HPDE6-E6E7 (cell line): ENCODE results near the gene HAUS8.
"Not testable (repeated sequence)": the region's sequence is repeated elsewhere in the genome, so short reads cannot be mapped to it uniquely, and the experiment has no call there.

Experiments
- DNase-seq: peaks from one replicate; pipeline ENCODE4 v3.0.0; 2011; ENCODE audit warnings: missing footprints; ENCODE audit errors: extremely low spot score

The HAUS8 gene

DNA sequence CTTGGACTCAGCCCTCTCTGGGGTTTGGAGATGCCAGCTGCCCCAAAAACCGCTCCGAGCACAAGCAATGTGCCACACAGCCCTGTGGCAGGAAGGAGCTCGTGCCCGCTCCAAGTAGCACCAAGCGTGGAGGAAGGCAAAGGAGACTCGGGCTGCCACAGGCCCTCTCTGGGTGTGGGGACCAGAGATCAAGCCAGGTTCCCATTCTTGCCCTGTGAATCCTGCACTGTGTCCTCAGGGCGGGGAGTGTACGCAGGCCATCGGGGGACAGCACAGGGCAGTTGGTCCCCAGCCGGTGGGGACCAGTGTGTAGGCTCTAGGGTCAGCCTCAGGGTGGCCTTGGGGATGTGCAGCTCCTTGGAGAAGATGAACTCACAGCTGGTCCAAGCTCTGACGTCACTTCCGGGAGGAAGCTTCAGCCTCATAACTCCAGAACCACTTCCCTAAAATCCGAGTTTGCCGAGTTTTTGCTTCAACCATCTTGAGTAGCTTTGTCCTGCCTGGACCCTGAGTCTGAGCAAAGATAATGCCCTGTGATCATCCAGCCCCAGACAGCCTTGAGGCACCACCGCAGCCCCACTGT, 39.3 kb downstream of the HAUS8 start:
- DNase-seq = no peak

- no peak for DNase-seq
These were observed 43.5 kb downstream of the HAUS8 start for GRCh38 chr19:17031741-17032140.

GRCh38 chr19:17027535-17027975, 47.7 kb downstream of the HAUS8 start:
- DNase-seq = no peak

GRCh38 chr19:17026706-17027534, 48.3 kb downstream of the HAUS8 start, which contains the start of gene CPAMD8:
Gene CPAMD8 (minus strand): TSS chr19:17026810. CDS start chr19:17026642, 168 bp downstream.
- DNase-seq = no peak

DNA sequence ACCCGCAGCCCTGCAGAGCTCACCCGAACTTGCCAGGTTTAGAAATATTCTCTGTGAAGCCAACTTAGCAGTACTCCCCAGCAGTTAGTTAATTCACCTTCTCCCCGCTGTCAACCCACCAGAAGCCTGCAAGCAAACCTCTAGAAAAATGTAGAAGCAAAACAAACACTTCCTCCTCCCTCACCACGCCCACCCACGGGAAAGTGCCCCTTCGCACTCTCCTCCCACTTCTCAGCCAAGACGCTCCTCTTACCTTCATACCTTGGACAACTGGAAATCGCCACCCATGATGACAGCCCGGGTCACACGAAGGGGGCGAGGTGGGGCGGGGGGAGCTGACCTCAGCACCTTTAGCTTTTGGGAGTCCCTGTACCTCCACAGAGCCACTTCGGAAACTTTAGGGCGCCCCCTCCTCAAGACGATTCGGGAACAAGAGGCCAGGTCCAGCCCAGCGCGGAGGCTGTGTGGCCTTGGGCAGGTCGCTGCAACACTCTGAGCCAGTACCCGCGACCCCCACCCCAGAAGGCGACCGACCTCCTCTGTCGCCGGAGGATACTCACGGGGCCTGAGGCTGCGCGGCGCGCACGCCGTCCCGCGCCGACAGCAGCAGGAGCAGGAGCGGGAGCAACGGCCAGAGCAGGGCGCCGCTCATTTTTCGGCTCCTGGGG, 49.1 kb downstream of the HAUS8 start:
- no peak for DNase-seq

GRCh38 chr19:17025361-17025760, 49.9 kb downstream of the HAUS8 start:
- DNase-seq = no peak

DNA sequence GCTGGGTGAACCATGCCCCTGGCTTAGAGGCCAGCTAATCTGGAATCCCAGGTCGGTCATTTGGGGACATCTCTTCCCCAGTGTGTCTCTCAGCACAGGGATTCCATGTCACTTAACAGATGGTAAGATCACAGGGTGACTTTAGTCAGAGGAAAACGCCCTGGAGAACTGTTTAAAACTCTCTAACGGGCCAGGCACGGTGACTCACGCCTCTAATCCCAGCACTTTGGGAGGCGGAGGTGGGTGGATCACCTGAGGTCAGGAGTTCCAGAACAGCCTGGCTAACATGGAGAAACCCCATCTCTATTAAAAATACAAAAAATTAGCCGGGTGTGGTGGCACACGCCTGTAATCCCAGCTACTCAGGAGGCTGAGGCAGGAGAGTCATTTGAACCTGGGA, 50.3 kb downstream of the HAUS8 start:
- DNase-seq = not testable (repeated sequence)

GRCh38 chr19:17023805-17024204, 51.4 kb downstream of the HAUS8 start:
- DNase-seq = no peak

DNA sequence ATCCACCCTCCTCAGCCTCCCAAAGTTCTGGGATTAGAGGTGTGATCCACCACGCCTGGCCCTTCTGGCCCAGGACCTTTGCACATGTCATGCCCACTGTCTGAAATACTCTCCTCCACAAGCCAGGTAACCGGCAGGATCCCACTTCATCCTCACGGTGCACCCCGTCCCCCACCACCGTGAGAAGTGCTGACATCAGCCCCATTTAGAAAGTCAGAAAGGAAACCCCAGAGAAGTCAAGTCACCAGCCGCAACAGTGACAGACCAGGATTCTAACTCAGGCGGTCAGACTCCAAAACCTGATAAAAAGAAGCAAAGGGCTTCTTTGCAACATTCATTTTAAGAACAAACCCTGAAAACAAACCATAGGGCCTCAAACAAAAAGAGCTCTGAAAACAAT, 52.5 kb downstream of the HAUS8 start:
- DNase-seq = no peak

DNA sequence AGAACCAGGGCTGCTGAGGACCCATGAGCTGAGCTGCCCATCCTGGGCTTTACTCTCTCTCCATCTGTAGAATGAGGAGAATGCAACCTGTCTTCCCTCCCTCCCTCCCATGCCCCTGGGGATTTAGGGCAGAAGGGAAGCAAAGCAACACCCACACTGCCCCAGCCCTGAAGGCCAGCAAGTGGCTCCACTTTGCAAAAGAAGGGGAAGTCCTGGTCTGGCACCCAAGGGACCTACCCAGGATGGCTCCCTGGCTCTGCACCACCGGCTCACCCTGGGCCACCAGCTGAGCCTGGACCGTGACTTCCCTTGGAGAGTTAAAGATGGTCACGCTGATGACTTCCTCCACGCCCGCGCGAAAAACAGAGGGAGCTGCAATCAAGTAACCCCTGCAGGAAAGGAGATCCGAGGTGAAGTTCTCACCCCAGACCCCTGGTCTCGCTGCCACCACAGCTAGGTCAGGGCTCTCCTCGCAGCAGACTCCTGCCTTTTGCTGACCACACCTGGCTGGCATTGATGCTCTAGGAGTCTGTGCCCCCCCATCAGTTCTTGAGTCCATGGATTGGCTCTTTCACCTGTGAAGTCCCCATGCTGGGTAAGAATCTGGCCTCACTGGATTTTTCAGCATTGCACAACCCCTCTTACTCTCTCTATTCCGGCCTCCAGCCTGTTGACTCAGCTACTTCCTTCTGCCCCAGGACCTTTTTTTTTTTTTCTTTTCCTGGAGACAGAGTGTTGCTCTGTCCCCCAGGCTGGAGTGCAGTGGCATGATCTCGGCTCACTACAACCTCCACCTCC, 53.3 kb downstream of the HAUS8 start:
- peak; percentile 76 for DNase-seq

- no peak for DNase-seq
These were observed 53.9 kb downstream of the HAUS8 start for GRCh38 chr19:17021328-17021727.

- no peak for DNase-seq
These were observed 54.4 kb downstream of the HAUS8 start for GRCh38 chr19:17020823-17021222.

DNA sequence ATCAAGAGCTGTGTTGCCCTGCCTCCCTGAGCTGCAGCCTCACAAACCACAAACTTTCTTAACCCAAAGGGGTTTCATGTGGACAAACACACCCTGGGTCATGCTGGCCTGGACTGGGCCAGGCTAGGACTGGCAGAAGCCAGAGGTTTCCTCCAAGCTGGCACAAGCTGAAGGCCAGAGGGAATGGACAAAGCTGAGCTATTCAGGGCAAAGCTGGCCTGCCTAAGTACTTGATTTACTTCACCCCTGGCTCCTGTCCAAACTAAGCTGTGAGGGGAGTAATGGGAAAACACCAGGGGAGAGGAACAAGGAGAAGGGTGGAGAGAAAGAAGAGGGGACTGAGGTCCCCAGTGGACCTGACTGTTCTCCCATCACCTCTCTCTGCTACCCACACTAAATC, 54.9 kb downstream of the HAUS8 start:
- DNase-seq = no peak

GRCh38 chr19:17014212-17014861, 60.9 kb downstream of the HAUS8 start:
- not testable (repeated sequence) for DNase-seq

GRCh38 chr19:17011485-17011884, 63.8 kb downstream of the HAUS8 start:
- DNase-seq = no peak

DNA sequence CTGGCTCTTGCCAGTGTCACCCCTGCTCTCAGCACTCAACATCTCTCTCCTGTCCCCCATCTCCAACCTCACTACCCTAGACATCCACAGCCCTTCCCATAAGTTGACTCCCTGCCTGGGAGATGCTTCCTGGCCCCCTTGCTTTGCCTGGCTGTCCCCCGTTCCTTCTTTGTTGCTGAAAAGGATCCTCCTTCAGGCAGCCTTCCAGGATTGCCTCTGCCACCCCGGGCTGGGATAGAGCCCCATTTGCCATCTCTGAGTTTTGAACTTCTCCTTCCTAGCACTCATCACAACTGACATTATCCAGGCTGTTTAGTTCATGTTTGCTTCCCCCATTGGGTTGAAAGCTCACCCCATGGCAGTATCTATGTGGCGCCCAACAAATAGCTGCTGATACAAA, 68.7 kb downstream of the HAUS8 start:
- no peak for DNase-seq

GRCh38 chr19:17005000-17005399, 70.3 kb downstream of the HAUS8 start:
- no peak for DNase-seq

DNA sequence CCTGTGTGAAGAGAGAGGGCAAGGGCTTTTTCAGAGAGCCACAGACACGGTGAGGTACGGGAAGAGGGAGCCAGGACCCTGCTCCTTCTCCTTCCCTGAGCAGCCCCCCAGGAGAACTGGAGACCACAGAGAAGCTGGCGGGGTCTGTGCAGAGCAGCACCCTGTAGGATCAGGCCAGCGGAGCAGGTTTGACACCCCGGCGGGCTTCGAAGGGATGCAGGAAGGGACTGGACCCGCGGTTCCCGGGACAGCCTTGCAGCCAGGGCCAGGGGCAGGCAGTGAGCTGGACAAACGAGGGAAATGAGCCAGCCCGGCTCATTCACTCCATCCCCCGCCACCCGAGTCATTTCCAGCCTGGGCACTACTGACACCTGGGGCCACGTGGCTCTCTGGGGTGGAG, 70.9 kb downstream of the HAUS8 start:
- no peak for DNase-seq

DNA sequence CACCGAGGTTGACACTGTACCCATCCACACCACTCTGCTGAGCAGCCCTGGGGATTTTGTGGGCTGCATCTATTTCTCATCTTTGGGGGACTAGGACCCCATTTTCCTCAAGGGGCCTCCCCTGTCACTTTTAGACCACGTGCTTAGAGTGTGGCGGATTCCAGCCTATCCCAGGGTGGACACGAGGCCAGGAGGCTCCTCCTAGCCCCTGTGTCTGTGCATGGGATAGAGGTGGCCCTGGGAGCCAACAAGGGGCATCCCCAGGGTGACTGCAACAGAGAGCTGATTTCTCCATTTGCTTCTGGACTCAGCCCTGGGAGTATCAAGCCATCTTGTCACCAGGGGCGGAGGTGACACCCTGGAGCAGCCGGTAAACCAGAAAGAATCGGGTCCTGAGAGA, 72.8 kb downstream of the HAUS8 start:
- no peak for DNase-seq

GRCh38 chr19:17001603-17002183, 73.6 kb downstream of the HAUS8 start:
- no peak for DNase-seq
